GM23248 (cell line): ENCODE data around the gene ZNF326.

Experiments
- EZH2 ChIP-seq: fragments of 200-600 bp; sonication (generic); IDR thresholded peaks from 2 replicates; pipeline ENCODE4 v1.6.1; 2018; ENCODE audit warnings: antibody characterized with exemption, mild to moderate bottlenecking; ENCODE audit not compliant: insufficient read depth, poor library complexity, severe bottlenecking
- EZH2phosphoT487 ChIP-seq: fragments of 200-600 bp; sonication (generic); IDR thresholded peaks from 2 replicates; pipeline ENCODE4 v1.6.1; 2018; ENCODE audit warnings: antibody characterized with exemption, moderate library complexity, mild to moderate bottlenecking, low read depth; ENCODE audit not compliant: insufficient read depth

DNA sequence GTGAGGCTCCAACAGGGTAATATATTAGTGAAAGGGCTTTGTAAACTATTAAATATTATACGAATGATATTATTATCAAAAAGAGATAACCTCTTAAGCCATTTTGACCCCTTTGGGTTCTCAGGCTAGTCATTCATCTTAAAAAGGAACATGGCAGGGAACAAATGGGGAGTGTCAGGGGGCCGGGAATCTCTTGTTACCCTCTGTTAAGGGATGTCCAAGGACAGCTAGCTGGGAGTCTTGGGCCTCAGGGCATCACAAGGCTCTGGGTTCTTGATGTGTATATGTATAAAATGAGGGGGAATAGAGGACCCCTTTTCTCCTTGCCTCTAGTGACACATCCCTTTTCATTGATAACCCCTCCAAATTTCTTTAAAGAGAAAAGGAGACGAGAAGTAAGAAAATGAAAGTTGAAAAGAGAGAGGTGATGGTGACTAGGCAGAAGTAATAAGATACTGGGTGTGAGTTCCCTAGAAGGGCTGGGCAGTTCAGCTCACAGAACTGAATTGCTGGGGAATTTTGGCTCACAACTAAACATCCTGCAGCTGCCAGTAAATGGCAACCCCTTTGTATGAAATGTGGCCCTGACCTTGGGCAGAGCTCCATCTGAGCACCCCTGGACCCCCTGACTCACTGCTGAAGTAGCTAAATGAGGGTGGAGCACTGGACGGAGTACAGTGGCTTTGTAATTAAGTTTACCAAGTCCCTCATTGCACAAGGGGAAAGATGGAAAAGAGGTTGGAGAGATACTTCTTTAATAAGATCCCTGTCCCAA lies 20.0 kb upstream of the ZNF326 start:
- no peak for TF ChIP-seq EZH2
- TF ChIP-seq EZH2phosphoT487, result no peak
